Esophagus squamous epithelium (tissue), 4 donors: ENCODE measurements around the gene DNAJB6.

Experiments
- CTCF ChIP-seq, 6 experiments: fragments of 450-650 bp in 4 of 6; fragments of 200-600 bp in 2 of 6; sonication (generic) in 2 of 6; IDR thresholded peaks; one replicate each; pipeline ENCODE4 v1.5.1; 2016 to 2019; ENCODE audit warnings: antibody characterized with exemption in 6 of 6, mild to moderate bottlenecking in 4 of 6, moderate library complexity in 4 of 6
- POLR2A ChIP-seq, 4 donors: fragments of 450-650 bp; IDR thresholded peaks; one replicate each; pipeline ENCODE4 v1.6.1; 2017; ENCODE audit warnings: antibody characterized with exemption in 4 of 4, mild to moderate bottlenecking in 4 of 4, moderate library complexity in 3 of 4

DNA sequence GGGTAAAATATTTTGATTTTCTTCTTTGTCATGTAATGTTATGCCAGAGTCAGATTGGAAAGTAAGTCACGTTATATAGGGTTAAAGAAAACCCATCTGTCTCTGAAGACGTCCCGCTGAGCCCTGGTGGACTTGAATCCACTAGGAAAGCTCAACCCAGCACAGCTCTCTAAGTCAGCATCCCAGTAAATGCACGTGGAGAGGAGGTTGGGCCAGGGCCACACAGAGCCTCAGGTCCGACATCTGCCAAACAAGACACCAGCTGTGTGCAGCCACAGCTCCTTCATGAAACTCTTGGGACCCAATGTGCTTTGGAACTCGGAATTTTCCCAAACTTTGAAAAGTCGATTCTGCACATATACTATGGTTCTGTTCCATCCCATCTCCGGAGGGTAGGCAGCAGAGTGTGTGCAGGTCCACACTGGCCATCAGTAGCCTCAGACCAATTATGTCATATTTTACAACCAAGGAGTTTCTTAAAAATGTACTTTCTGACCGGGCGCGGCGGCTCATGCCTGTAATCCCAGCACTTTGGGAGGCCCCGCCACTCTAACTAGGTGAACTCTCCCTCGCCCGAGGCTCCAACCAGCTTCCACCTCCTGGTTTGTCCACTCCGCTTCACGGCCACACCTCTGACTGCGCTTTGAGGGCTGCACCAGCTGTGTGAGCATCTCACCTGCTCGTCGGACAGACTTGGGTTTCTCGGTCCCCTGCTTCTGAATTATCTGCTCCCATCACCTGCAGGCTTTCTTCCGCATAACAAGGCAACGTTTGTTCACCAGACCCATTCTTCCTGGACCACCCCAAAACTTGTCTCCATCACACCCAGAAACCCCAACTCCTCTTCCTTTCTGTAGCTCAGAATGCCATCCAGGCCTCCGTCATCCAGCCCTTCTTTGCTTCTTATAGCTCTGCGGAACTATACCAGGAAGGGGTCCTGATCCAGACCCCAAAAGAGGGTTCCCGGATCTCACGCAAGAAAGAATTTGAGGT is 29.7 kb upstream of the DNAJB6 start:
- TF ChIP-seq CTCF (IDR thresholded peaks at IDR 0.05) (no peak), POLR2A (IDR thresholded peaks at IDR 0.05) (no peak)
